NOMO-1 (cell line): Measurements from ENCODE around the gene ZNF519.

Experiments
- DNase-seq, 2 experiments: peaks; one replicate each; lab custom pipeline; 2025; ENCODE audit not compliant: unreplicated experiment in 2 of 2; lab: John Stamatoyannopoulos, UW

ZNF519 gene

GRCh38 chr18:14100503-14101286 is 31.5 kb downstream of the ZNF519 start:
- DNase-seq = no peak

GRCh38 chr18:14098428-14098827 is 33.8 kb downstream of the ZNF519 start:
- DNase-seq = no peak

DNA sequence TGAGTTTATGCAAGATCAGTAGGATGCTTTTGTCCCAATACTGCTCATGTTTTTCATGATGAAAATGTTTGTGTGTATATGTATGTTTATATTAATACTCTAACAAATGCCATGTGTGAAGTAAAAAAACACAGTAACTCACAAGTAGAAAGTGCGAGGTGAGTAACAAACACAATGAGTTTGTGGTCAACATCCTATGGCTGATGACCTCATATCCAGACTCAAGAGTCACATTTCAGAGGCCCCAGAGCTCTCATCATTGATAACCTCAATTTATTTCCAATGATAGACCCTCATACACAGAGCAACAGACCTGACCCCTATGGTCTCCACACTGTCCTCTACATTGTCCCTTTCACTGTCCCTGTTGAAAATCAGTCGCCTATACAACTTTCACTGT is 34.5 kb downstream of the ZNF519 start:
- no peak for DNase-seq

DNA sequence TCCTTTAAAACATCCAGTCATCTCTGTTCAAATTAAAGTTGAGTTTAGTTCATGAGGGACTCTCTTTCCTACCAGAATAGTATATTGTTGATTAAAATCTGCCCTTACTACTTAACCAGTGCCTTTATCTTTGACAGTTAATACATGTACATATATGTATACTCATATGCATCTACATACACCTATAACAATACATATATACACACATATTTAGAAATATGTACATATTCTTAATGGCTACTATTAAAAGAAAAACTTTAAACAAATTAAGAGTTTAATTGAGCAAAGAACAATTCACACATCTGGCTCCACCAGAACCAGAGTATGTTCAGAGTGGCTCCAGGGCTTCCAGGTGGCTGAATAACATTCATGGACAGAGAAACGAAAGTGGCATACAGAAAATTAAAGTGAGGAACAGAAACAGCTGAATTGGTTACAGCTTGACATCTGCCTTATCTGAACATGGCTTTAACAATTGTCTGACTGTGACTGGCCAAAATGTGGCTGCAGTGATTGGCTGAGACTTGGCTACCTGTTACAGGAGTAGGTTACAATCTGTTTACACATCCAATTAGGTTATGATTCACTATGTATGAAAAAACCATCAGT is 38.8 kb downstream of the ZNF519 start:
- DNase-seq = no peak

GRCh38 chr18:14092625-14093306 is 39.5 kb downstream of the ZNF519 start:
- no peak for DNase-seq

DNA sequence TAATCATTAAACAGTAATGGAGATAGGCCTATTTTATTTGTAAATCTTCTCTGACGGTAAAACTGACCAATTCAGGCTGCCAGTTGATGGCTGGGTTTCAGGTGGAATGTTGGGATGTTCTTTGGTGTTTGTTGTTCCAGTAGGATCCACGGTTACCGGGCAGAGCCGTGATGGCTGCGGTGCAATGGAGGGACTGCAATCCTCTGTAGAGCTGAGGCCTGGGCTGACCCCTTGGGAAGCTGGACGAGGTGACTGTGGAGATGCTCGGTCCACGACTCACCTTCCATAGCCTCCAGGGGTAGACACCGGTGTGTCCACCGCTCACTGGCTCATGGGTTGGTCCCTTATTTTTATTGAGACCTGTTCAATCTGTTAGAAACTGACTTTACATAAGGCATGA is 42.5 kb downstream of the ZNF519 start:
- DNase-seq = no peak

DNA sequence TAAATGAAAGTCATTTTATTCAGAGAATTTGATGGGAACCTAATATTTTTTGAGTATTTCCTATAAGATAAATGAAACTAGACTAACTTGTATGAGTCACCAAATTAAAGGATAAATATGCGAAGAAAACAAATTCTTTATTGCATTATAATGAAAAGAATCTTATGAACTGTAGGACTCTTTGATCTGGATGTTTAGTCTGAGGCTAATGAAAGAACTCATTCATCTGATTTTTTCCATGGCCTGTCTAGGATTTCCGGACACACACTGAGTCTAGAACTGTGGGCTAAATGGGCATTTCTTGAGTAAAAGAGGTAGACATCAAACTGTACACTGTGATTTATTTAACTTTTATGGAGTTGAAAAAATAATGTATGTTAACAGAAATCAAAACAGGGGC is 43.0 kb downstream of the ZNF519 start:
- DNase-seq = no peak

- DNase-seq = peak; percentile 0 to 2
Measured at GRCh38 chr18:14086458-14087231, 45.6 kb downstream of the ZNF519 start.

- no peak for DNase-seq
Measured at GRCh38 chr18:14085770-14086457, 46.3 kb downstream of the ZNF519 start.

DNA sequence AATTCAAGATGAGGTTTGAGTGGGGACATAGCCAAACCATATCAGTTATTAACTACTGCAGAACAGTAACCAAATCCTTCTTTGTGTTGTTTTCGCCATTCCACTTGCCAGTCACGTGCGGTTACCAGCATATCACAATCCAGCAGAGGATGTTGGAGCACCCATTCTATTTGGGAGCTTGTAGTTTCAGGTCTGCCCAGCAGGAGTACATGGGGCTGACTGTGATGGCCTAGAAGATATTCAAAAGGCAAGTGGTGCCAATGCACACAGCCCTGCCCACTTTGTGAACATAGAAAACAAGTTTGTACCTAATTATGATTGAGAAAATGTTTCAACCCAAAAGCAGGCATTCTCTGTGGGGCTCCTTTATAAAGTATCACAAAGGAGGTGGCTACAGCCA is 57.0 kb downstream of the ZNF519 start:
- no peak for DNase-seq

- no peak for DNase-seq
Measured at GRCh38 chr18:14074187-14074586, 58.0 kb downstream of the ZNF519 start.

GRCh38 chr18:14053661-14054060 is 78.6 kb downstream of the ZNF519 start:
- no peak for DNase-seq
